HG02678 (cell line): ENCODE data around the gene RSPH4A.
A peak's percentile ranks its signal among the peaks of the same experiment; 100 is the strongest.
"Not testable (repeated sequence)": the region's sequence is repeated elsewhere in the genome, so short reads cannot be mapped to it uniquely, and the experiment has no call there.

Experiments used
- ATAC-seq: cut with Tn5 transposase; IDR thresholded peaks from one replicate; pipeline ENCODE4 v1.9.1; 2021; ENCODE audit warnings: mild to moderate bottlenecking, moderate library complexity; ENCODE audit not compliant: unreplicated experiment

RSPH4A gene

DNA sequence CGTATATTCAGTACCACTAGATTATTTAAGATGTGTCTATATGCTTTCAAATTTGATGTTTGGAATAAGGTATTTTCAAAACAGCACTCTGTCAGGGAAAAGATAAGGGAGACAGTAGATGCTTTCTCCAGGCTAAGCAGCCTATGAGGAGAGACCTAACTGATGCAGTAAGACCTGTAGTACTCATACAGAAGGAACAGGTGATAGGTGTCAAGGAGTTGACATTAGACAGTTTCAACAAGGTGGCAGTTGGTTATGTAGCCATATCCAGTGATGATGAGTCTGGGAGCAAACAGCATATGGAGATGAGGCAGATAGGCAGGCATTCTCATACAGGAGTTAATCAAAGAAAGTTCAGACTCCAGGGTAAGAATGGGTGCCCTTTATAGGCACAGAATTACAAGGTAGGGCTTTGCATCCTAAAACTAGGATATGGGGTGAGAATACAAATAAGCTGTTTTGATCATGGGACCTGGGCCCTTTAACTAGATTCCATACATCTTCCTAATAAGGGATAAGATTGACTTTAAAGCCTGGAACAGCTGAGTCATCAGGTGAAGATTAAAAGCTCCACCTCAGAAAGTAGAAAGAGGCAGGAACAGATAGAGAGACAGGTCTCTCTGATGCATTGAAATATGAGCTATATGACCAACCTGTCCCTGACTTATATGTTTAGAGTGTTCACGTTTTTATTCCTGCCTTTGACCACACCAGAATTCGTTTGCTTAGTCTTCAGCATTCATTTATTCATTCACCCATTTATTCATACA is 7.9 kb downstream of the RSPH4A start:
- ATAC-seq = no peak

DNA sequence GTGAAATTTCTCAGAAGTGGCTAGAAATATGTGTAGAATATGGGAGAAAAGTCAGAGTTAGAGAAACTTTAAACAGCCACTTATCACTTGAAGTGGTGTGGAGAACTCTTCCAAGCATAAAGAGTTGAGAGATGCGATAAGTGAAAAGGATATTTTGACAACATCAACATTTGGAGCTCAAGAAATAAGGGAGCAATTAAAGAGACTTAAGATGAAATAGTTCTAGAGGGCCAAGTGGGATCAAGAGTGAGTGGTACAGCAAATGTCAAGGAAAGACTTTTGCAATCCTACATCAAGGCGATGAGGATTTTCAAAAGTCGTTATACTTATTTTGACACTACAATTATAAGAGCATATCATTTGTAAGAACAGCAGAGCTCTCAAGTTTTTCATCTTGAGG is 9.6 kb downstream of the RSPH4A start:
- ATAC-seq = no peak

DNA sequence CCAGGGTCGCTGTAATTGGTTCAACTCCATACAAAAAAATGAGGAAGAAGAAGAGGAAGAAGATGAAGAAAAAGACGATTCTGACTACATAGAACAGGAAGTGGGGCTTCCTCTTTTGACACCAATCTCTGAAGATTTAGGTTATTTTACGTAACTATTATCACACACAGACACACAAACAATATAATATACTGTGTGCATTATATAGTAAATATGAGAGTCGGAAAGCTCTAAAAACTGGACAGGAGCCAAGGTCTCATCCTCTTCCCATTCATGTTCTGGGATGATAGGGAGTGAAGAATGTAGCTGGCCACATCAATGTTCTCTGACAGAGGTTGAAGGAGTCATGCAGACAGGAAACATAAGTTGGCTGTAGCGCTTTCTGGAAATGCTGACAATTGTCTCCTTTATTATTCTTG is 13.3 kb downstream of the RSPH4A start:
- ATAC-seq = no peak

DNA sequence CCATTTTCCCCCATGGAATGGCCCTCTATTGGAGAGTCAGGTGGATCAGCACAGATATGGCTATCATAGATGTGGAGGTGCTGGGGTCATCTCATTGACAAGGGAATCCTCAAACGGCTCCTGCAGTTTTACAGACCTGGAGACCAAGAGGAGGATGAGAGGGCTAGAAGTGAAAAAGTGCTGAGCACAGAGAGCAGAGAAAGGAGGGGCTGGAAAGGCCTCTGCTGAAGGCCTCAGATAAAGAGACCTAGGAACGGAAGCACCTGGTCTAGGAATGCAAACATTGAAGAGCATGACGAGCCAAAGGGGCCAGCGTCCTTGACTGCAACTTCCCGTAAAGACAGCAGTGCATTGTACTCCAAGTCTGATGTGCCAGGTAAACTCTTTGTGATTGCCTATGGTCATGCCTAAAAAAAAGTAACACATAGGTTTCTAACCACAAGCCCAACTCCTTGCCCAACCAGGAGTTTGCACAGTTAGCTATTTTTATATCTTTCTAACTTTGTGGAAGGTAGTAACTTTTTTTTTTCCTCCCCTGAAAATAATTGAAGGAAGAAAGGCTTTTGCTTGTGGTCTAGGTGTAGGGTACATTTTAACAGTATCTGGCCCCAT is 15.2 kb downstream of the RSPH4A start:
- peak; percentile 83 for ATAC-seq

DNA sequence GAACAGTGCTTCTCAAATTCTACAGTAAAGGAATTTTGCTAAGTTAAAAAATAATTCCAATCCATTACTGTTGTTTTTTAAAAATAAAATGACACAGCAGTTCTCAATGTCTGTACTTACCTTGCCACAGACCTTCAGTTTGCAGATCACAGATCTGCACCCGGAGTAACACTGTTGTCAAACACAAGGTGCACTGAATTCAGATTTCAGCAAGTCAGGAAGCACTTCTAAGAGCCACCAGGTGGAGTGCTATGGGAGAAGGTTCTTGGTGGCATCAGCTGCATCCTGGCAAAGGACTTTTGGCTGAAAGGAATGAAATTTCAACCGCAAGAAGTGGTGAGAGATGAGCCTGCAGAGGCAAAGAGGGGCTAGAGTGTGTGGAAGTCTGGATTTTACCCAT is 17.4 kb downstream of the RSPH4A start:
- ATAC-seq = peak; percentile 42

DNA sequence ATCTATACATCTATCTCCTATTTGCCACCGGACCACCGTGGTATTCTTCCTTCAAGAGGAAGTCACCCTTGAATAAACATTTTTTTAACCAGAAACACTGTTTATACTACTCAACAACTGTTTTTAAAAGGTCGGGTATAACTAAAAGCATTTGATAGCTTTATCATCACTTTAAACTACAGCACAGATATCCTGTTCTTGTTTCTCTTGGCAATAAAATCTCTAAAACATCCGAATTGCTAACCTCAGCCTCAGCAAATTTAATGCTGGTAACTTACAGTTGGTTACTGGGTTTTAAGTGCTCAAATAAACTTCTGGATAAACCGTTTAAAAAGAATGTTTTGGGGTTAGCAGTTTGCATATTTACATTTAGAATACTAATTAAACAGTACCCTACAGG is 31.9 kb downstream of the RSPH4A start:
- ATAC-seq = no peak

DNA sequence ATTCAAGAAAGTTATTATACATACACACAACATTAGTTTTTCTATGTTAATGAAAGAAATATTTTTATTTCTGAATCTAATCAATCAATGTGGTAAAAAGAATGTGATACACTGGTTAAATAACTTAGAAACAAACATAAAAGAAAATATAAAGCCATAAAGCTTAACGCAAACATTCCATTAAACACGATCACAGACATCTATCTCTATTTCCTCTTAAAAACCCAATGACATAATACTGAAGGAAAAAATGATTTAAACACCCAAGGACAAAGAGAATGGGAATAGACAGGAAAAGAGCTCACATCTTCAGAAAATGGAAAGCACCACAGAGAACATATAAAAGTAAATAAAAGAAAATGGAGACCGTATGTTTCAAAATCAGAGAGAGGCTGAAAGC is 32.9 kb downstream of the RSPH4A start:
- no peak for ATAC-seq

DNA sequence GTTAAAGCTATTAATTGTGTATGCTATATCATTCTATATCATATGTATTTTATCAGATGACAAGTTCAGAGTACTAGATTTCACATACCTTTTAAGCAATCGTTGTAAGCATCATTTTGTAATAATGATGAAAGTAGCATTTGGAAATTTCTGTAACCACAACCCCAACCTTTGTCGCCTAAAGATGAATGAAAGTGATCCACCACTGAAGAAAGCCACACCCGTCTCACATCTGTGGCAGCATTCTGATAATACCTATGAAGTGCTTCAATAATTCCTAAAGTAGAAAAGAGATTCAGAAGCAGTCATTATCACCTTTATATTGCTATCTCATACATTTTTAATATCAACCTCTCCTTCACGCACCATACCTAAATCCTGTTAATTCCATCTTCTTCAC is 35.6 kb downstream of the RSPH4A start:
- ATAC-seq = no peak

DNA sequence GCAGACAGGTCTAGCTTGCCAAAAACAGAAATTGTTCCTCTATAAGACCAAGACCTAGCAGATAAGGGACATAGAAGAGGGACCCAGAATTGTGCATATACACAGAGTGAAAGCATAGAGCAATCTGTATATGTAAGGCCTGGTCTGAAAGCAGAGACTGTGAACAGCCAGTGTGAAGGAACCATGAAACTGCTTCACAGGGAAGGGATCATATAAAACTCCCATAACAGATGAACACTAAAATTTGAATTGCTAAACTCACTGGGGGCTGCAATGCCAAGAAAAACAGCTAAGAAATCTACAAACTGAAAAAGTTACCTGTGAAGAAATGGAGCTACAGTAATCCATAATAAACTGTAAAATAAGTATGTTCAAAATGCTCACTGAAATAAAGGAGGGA is 45.3 kb downstream of the RSPH4A start:
- ATAC-seq = no peak

DNA sequence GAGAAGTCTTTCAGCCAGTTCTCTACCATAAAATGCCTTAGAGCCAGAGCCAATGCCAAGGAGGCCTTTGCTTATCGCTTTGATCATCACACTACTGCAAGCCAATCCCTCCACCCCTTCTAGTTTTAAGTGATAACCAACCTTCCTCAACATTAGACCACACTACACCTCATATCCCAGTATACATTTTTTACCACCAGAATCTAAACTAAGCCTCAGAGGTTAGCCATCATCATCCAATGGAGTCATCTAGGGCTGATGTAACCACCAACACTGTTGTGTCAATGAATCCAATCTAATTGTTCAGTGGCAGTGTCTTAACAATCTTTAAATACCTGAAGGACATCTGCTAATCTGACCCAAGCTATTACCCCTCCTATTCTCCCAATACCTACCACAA is 45.9 kb downstream of the RSPH4A start:
- ATAC-seq = no peak

DNA sequence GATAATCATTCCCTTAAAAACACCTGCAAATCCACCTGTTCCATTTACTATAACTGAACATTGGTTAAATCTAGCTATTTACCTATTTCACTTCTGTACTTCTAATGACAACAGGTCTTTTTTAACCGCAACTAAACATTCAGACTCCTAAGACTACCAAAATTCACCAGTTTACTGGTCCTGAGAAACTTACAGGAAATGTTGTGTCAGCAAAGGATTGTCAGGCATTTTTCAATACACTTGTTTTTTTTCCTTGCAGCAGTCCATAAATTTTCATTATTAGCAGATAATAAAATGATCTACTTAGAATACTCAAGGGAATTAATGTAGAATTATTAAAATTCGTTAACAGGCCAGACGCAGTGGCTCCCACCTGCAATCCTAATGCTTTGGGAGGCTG is 47.0 kb downstream of the RSPH4A start:
- no peak for ATAC-seq

DNA sequence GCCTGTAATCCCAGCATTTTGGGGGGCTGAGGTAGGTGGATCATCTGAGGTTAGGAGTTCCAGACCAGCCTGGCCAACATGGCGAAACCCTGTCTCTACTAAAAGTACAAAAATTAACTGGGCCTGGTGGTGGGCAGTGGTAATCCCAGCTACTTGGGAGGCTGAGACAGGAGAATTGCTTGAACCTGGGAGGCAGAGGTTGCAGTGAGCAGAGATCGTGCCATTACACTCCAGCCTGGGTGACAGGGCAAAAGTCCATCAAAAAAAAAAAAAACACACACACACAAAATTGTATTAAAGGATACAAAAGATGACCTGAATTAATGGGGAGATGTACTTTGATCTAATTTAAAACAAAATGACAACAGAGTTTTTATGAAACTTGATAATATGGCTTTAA is 47.9 kb downstream of the RSPH4A start:
- not testable (repeated sequence) for ATAC-seq

DNA sequence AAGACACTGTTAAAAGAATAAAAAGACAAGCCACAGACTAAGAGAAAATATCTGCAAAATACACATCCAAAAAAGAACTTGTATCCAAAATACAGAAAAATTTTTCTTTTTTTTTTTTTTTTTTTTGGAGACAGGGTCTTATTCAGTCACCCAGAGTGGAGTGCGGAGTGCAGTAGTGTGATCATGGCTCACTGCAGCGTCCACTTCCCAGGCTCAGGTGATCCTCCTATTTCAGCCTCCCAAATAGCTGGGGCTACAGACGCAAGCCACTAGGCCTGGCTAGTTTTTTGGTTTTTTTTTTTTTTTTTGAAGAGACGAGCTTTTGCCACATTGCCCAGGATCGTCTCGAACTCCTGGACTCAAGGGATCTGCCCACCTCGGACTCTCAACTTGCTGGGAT is 49.2 kb downstream of the RSPH4A start:
- no peak for ATAC-seq

DNA sequence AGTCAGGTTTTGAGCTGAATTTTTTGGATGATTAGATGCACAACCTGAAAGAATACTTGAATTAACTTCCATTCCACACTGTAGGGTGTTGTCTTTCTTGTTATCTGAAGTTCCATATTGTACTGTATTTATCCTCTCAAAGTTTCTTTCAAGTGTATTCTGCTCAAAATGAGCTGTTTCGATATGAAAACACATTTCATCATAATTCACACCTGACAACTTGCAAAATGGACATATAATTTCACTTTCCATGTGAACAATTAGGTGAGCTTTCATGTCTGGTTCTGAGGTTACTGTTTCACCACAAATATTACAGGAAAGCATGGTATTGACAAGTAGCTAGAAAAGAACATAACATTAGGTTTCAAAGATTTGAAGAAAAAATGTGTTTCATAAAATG is 50.6 kb downstream of the RSPH4A start:
- peak; percentile 35 for ATAC-seq

DNA sequence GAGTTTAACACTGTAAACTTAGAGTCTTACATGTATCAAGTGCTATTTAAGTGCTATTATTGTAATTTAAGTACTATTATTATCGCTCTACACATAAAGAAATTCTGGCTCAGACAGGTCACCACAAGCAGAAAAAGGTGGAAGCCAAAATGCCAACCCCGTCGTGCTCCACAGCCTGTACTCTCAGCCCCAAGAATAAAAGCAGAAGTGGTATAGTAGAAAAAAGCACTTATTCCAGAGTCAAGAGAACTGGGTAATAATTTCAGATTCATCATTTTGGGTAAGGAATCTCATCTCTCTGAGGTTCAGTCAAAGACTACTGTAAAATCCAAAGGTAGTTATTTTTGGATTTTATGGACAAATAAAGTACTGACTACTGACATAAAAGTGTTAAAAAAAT is 51.3 kb downstream of the RSPH4A start:
- peak; percentile 24 for ATAC-seq

DNA sequence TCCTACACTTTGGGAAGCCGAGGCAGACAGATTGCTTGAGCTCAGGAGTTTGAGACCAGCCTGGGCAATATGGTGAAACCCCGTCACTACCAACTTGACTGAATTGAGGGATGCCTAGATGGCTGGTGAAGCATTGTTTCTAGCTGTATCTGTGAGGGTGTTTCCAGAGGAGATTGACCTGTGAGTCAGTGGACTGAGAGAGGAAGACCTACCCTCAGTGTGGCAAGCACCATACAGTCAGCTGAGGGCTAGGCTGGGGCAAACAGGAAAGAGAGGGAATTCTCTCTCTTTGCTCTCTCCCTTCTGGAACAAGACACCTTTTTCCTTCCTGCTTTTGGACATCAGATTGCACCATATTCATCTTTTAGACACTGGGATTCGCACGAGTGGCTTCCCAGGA is 56.0 kb downstream of the RSPH4A start:
- no peak for ATAC-seq

DNA sequence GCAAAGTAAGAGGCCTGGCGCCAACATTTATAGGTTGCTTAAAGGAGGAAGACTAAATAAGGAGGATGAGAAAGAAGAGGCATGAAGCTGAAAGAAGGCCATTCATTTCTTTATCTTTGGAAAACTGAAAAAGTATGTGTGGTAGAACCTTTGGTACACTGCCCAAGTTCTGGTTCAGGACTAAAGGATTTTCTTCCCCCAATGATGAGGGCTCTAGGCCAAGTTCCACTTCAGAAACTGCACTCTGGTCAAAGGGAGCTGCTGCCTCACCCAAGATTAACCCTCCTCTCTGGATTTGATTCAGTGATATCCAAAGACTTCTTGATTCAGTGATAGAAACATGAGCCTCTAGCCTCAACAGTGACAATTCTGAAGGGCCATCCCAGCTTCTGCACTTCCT is 59.7 kb downstream of the RSPH4A start:
- no peak for ATAC-seq

DNA sequence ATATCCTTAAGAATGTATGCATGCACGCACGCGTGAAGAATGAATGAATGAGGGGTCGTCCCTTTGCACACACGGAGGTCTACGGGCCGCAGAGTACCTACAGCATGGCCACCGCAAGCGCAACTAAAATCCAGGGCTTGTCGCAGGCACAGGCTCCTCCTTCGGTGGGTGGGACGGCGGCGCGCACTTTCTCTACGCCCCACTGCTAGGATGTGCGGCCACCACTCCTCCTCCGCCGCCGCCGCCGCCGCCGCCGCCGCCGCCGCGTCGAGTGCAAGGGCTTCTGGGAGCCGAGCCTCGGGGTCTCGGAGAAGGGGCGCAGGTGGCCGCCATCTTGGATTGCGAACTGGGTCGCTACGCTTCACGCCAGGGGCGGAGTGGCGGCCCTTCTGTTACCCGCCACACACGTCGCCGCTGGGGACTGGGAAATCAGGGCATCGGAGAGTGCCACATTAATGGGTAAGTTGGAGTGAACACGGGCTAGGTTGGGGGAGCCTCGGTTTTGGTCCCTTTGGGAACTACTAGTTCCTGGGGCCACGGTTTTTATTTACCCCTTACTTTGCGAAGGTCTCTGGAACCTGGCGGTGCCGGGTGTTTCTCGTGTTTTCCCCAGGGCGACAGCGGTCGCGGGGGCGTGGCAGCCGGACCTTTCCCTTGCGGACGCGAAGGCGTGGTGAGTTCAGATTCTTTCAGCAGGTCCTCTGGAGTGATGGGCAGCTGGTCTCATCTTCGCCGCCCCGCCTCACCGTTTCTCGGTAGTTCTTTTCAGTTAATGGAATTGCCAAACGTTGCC is 64.8 kb downstream of the RSPH4A start, which contains the start of gene KPNA5:
Gene KPNA5 (plus strand): TSS at position 332 of the 793 bp plus-strand sequence. CDS start 124 bp downstream, at position 456.
- peak; percentile 93 for ATAC-seq

DNA sequence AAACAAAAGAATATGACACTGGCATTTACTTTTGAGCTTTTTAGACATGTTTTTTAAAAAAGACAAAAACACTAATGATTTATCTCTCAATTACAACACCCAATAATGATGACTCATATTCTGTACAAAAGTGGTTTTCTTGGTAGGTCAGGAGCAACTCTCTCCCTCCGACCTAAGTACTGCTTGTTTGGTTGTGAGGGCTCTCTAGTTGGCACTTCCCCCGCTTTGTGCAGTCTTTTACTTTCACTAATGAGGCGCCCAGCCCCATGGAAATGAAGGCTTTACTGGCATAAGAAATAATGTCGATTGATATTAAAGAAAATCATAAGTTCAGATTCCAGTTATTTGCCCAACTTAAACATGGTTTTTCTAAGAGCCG is 66.0 kb downstream of the RSPH4A start:
- ATAC-seq = peak; percentile 31
